ENCODE measurements around the gene PACS2.

The PACS2 gene

GRCh38 chr14:105446971-105447370 is 132.4 kb downstream of the PACS2 start:
- Histone ChIP-seq H3K4ac (ENCODE audit: low read depth, low read length) (no peak overlapping the region), H2BK120ac (ENCODE audit: low read depth, low read length) (no peak overlapping the region), H2BK5ac (ENCODE audit: low read length) (no peak overlapping the region), H3K79me1 (ENCODE audit: low read length) (peaks cover 12% of the 10 kb centered on the region), H2BK15ac (replicated peaks; ENCODE audit: low read depth) (no peak overlapping the region), H3K56ac (ENCODE audit: low read length) (no peak overlapping the region), H3K79me2 (ENCODE audit: control insufficient read depth, insufficient read depth, low read length) (no peaks in the 10 kb centered on the region), H3K9ac (ENCODE audit: low read length) (no peak overlapping the region), H3K27ac (ENCODE audit: low read depth, low read length) (no peak overlapping the region), H3K4me2 (ENCODE audit: low read length) (no peak overlapping the region), H3K18ac (ENCODE audit: low read length) (no peak overlapping the region), H3K36me3 (ENCODE audit: control insufficient read depth, insufficient read depth, low read length) (peaks cover 4% of the 10 kb centered on the region), H4K5ac (ENCODE audit: low read length) (no peak overlapping the region), H3K4me1 (ENCODE audit: control insufficient read depth, low read depth, low read length) (no peaks in the 10 kb centered on the region), H2AK5ac (ENCODE audit: low read length) (no peak overlapping the region), H3K23ac (ENCODE audit: low read length) (no peak overlapping the region), H3K4me3 (ENCODE audit: low read length) (no peak overlapping the region), H3K27me3 (ENCODE audit: insufficient read depth, low read length, poor library complexity) (no peaks in the 10 kb centered on the region), H4K8ac (ENCODE audit: low read depth, low read length) (no peak overlapping the region)
- no CpG with 5 or more reads among the region's 14 CpGs for WGBS (ENCODE audit: extremely low coverage, insufficient coverage, low lambda C conversion rate)
- DNase-seq: no peak
